Stomach (tissue), 4 donors: ENCODE measurements around the gene AQR.

Experiments used
- CTCF ChIP-seq, 7 experiments: fragments of 450-650 bp in 4 of 7; fragments of 200-600 bp in 3 of 7; sonication (generic) in 3 of 7; IDR thresholded peaks; one replicate each; pipeline ENCODE4 v1.5.1; 2016 to 2019; ENCODE audit warnings: antibody characterized with exemption in 7 of 7, control low read depth in 2 of 7, mild to moderate bottlenecking in 1 of 7
- POLR2A ChIP-seq, 4 donors: fragments of 450-650 bp; IDR thresholded peaks; one replicate each; pipeline ENCODE4 v1.6.1; 2016; ENCODE audit warnings: antibody characterized with exemption in 4 of 4, control low read depth in 2 of 4, mild to moderate bottlenecking in 1 of 4, moderate library complexity in 1 of 4

GRCh38 chr15:34976073-34976472, 6.5 kb upstream of the AQR start:
- TF ChIP-seq CTCF (IDR thresholded peaks at IDR 0.05) (no peak), POLR2A (IDR thresholded peaks at IDR 0.05) (no peak)
